ENCODE measurements around the gene RTN1.

Gene RTN1

DNA sequence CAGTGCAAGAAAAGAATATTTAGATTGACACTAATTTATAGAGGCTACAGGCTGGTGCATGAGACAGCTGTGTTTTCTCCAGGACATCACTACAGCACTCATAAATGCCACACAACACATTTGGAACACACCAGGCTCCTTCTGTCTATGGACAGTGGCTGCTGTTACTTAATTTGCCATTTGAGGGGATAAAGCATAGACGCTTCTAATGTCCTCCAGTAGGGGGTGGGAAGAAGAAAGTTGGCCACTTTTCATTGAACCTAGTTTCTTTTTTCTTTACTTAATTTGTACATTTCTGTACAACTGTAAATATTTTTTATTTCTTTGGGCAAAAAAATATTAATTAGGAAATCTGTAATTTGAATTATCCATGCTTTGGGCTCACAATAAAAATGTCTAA, 12.4 kb upstream of the RTN1 start:
- peak; percentile 33 for DNase-seq (ENCODE audit: low read depth)
- TF ChIP-seq, protein P1, sequence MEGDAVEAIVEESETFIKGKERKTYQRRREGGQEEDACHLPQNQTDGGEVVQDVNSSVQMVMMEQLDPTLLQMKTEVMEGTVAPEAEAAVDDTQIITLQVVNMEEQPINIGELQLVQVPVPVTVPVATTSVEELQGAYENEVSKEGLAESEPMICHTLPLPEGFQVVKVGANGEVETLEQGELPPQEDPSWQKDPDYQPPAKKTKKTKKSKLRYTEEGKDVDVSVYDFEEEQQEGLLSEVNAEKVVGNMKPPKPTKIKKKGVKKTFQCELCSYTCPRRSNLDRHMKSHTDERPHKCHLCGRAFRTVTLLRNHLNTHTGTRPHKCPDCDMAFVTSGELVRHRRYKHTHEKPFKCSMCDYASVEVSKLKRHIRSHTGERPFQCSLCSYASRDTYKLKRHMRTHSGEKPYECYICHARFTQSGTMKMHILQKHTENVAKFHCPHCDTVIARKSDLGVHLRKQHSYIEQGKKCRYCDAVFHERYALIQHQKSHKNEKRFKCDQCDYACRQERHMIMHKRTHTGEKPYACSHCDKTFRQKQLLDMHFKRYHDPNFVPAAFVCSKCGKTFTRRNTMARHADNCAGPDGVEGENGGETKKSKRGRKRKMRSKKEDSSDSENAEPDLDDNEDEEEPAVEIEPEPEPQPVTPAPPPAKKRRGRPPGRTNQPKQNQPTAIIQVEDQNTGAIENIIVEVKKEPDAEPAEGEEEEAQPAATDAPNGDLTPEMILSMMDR (conservative IDR thresholded peaks at IDR 0.05; ENCODE audit: low read depth, low read length): peak; percentile 66
- no peak overlapping the region for H3K4me3 ChIP-seq (ENCODE audit: low read depth, low read length)

DNA sequence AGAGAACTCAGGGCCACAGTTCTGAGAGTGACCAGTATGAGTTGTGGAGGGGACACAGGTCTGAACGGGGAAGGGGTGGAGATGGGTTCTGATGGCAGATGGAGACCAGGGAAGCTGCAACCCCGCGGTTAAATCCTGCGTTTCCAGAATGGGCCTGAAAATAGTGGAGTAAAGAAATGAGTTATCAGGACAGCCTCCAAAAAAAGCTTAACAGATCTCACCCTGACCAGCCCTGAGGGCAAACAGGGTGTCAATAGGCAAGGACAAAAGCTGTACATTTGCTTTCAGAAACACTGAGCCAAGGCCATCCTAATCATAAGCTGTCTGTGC, 555 bp upstream of the RTN1 start:
- H3K4me3 ChIP-seq (ENCODE audit: low read depth, low read length): peak overlapping the region; percentile 59
- no peak for DNase-seq (ENCODE audit: low read depth)
- TF ChIP-seq, protein P1 (conservative IDR thresholded peaks at IDR 0.05; ENCODE audit: low read depth, low read length): no peak

DNA sequence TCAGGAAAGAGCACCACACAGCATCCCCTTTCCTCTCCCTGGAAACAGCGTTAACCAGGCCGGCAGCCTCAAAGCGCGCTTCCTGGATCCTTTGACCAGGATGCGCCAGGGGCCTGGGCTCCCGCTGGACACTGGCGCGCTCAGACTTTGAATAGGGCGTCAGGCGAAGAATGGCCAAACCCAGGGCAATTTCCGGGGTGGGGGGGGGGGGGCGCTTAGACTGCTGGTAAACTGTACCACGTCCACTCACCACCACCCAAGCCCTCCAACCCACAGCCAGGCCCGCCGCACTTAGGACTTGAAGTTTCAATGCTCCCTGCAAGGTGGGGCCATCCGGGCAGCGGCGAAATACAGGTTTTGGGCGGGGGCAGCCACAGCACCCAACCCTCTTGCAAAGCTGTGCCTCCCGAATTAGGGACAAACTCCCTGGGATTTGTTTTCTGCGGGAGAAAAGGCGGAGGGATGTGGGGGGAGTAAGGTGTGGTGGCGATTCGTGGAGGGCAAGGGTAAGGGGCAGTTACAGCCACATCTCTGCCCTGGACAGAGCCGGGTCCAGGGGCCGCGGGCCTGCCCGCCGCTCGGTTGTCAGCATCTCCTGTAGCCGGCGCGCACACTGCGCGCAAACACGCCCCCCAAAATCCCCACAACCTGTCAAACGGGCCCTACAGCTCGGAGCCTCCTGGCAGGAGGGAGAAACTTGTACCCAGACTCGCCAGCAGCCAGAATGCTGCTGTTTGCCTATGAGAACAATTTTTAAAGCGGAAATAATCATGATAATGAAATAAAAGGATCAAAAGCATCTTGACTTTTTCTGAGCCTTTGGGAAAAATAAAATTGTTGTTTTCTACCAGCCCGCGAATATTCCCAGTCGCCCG, 958 bp downstream of the RTN1 start:
- DNase-seq (ENCODE audit: low read depth): no peak
- TF ChIP-seq, protein P1 (conservative IDR thresholded peaks at IDR 0.05; ENCODE audit: low read depth, low read length): no peak
- peak overlapping the region; percentile 59 for H3K4me3 ChIP-seq (ENCODE audit: low read depth, low read length)

DNA sequence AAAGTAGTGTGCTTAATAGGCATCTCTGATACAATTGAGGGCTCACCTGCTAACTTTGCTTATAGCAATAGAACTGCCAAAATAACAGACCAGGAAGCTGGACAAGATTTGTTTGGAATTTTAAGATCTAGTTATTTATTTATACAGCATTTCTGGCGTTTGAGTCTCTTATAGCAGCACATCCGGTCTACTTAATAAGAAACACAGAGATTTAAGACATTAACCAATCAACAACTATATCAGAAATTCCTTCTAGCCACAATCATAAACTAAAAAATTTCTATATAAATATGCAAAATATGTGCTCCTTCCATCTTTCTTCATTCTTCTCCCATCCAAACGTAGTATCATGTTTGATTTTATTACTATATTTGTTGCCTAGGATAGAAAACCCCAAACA, 2.6 kb downstream of the RTN1 start:
- peak; percentile 17 for DNase-seq (ENCODE audit: low read depth)
- TF ChIP-seq, protein P1 (conservative IDR thresholded peaks at IDR 0.05; ENCODE audit: low read depth, low read length): no peak
- no peak overlapping the region for H3K4me3 ChIP-seq (ENCODE audit: low read depth, low read length)

DNA sequence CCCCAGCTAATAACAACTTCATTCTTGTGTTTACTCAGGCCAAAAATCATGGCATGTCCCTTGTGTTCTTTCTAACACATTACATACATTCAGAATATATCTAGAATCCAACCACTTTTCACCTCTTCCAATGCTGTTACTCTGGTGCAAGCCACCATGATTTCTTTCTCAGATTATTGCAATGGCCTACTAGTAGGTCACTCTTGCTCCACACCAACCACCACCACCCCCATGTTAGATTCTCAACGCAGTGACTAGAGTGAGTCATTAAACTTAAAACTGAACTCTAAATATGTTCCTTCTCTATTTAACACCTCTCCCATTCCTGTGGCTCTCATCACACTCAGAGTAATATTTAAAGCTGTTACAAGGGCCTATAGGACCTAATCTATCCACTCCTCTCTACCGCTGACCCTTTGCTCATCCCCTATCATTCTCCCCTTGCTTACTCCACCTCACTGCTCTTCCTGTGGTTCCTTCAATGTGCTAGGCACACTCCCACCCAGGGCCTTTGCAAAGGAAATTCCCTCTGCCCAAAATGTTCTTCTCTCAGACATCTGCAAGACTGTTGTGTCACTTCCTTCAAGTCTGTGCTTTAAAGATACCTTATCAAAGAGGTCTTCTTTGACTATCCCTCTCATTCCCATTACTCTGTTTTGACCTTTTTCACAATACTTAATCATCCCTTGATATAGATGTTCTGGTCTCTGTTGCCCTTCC, 6.6 kb downstream of the RTN1 start:
- H3K4me3 ChIP-seq (ENCODE audit: low read depth, low read length): no peak overlapping the region
- TF ChIP-seq, protein P1 (conservative IDR thresholded peaks at IDR 0.05; ENCODE audit: low read depth, low read length): no peak
- no peak for DNase-seq (ENCODE audit: low read depth)

DNA sequence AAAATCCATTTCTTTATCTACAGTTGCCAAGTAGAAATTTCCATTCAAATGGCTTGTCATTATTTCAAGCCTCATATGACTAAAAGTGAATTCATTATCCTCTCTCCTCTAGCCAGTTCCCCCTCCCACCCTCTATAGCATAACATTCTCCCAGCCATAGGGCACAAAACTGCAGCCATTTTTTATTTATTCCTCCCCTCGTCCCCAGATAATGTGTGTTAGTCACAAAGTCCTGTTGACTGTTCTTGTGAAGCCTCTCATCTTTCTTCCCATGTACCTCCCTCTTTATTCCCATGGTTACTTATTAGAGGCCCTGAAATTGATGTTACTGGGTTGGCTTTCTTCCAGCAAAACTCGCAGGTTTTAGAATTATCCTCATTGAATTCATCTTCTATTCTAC, 13.2 kb downstream of the RTN1 start:
- DNase-seq (ENCODE audit: low read depth): no peak
- no peak overlapping the region for H3K4me3 ChIP-seq (ENCODE audit: low read depth, low read length)
- TF ChIP-seq, protein P1 (conservative IDR thresholded peaks at IDR 0.05; ENCODE audit: low read depth, low read length): no peak

Measured in choroid plexus epithelial cell (primary cell).